Measurements from ENCODE around the gene CTTNBP2. TPM values are rescaled to one million over a fixed set of nuclear protein-coding genes. Genes with fewer than 3 reads are reported as not detected.

Gene CTTNBP2
- total RNA-seq, 2 donors from 2014 or later: 9.2 to 12.0 TPM

DNA sequence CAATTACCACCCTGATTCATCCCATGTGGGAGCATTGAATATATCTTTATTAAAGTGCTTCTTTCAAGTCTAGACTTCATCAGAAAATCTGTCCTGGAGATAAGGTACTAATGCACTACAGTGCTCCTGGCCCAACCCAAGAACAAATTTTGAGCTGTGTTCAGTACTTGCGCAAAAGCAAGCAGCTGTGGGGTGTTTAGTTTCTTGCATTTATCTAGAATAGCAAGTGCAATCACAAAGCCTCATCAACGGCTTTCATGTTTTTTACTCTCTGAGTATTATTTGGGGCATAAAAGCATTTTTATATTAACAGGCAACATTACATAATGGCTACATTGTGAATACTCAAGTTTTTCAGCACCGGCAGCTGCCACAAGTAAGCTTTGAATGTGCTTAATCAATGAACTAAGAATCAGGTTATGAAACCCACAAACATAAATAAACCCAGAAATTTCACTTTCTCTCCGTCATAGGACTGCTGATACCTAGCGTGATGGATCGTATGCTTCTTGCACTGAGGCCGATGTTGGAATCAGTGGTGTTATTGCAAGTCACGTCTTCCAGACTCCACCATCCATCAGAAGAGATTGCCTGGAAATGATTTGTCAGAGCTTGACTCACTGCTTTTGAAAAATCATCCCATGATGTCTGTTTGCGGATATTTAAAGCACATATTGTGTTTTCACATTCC is 113.1 kb downstream of the CTTNBP2 start:
- H3K27me3 ChIP-seq (replicated peaks; ENCODE audit: insufficient read depth): no peaks in the 10 kb centered on the region
- no peaks in the 10 kb centered on the region for H3K4me1 ChIP-seq (ENCODE audit: control insufficient read depth in 1 of 2, low read depth in 2 of 2)
- H3K27ac ChIP-seq: no peak overlapping the region
- H3K36me3 ChIP-seq: peaks cover 3% of the 10 kb centered on the region
- no peak for DNase-seq (ENCODE audit: low spot score)
- no peak overlapping the region for H3K4me3 ChIP-seq
- ATAC-seq (ENCODE audit: insufficient number of reproducible peaks, low FRiP score, low read depth): no peak
- TF ChIP-seq, protein P1, sequence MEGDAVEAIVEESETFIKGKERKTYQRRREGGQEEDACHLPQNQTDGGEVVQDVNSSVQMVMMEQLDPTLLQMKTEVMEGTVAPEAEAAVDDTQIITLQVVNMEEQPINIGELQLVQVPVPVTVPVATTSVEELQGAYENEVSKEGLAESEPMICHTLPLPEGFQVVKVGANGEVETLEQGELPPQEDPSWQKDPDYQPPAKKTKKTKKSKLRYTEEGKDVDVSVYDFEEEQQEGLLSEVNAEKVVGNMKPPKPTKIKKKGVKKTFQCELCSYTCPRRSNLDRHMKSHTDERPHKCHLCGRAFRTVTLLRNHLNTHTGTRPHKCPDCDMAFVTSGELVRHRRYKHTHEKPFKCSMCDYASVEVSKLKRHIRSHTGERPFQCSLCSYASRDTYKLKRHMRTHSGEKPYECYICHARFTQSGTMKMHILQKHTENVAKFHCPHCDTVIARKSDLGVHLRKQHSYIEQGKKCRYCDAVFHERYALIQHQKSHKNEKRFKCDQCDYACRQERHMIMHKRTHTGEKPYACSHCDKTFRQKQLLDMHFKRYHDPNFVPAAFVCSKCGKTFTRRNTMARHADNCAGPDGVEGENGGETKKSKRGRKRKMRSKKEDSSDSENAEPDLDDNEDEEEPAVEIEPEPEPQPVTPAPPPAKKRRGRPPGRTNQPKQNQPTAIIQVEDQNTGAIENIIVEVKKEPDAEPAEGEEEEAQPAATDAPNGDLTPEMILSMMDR (IDR thresholded peaks at IDR 0.05): no peak
- no peaks in the 10 kb centered on the region for H3K9me3 ChIP-seq

DNA sequence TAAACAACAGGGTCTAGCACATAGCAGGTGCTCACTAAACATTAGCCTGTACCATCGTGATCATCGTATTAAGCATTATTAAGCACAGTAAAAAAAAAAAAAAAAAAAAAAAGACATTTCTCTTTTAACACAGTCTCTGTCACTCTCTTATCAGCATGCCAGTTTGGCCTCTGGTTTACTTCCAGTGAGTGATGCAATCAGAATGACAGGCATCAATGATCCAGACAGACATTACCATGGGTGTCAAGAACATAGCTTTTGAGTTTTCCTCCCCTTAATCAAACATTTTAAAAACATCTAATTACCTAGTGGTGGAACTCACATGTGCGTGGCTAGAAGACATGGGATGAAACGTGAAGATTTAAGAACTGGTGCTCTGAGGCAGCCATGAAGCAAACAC is 115.8 kb downstream of the CTTNBP2 start:
- H3K4me1 ChIP-seq (ENCODE audit: control insufficient read depth in 1 of 2, low read depth in 2 of 2): no peaks in the 10 kb centered on the region
- no peaks in the 10 kb centered on the region for H3K9me3 ChIP-seq
- ATAC-seq (ENCODE audit: insufficient number of reproducible peaks, low FRiP score, low read depth) (no peak), DNase-seq (ENCODE audit: low spot score) (no peak)
- H3K4me3 ChIP-seq: no peak overlapping the region
- no peaks in the 10 kb centered on the region for H3K27me3 ChIP-seq (replicated peaks; ENCODE audit: insufficient read depth)
- H3K36me3 ChIP-seq: peaks cover 3% of the 10 kb centered on the region
- no peak overlapping the region for H3K27ac ChIP-seq
- TF ChIP-seq, protein P1 (IDR thresholded peaks at IDR 0.05): no peak

DNA sequence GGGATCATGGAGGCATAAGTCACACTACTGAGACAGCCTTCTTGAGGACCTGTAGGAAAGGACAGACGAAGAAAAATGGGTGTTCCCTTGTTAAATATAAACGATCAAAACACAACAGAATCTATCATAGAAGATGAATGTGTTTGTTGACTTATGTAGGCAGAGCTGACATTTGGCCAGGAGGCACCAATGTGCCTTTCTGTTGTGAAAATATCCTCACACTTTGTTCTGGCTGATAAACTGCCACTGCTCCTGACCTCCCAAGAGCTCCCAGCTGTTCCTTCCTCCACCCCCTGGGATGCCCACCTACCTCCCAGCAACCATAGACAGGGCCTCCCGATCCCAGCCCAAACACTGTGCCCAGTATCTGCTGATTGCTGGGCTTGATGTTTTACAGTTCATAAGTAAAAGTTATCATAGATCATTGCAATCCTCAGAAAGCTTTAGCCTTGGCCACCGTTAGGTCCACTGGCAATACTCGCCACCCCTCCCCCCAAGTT is 116.6 kb downstream of the CTTNBP2 start:
- Histone ChIP-seq H3K4me1 (ENCODE audit: control insufficient read depth in 1 of 2, low read depth in 2 of 2) (no peaks in the 10 kb centered on the region), H3K36me3 (peaks cover 3% of the 10 kb centered on the region), H3K4me3 (no peak overlapping the region), H3K27me3 (replicated peaks; ENCODE audit: insufficient read depth) (no peaks in the 10 kb centered on the region), H3K27ac (no peak overlapping the region), H3K9me3 (no peaks in the 10 kb centered on the region)
- TF ChIP-seq, protein P1 (IDR thresholded peaks at IDR 0.05): no peak
- ATAC-seq (ENCODE audit: insufficient number of reproducible peaks, low FRiP score, low read depth) (no peak), DNase-seq (ENCODE audit: low spot score) (no peak)

DNA sequence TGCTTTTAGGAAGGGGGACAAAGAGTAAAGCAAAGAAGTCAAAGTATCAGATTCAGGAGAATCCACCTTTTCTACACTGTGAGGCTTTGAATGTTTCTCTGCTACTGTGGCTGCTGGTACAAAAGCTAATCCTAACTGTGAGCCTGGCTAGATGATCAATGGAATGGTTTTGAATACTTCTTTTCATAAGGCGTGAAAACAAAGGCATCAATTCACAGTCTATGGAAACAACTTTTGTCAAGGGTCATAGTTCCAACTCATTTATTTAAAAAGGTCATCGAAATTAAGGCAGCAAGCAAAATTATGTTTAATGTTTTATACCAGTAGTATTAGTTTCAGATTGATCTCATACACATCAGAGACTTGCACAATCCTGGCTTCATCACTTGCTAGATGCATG is 118.1 kb downstream of the CTTNBP2 start:
- H3K36me3 ChIP-seq: peaks cover 3% of the 10 kb centered on the region
- H3K4me3 ChIP-seq: no peak overlapping the region
- no peaks in the 10 kb centered on the region for H3K4me1 ChIP-seq (ENCODE audit: control insufficient read depth in 1 of 2, low read depth in 2 of 2)
- ATAC-seq (ENCODE audit: insufficient number of reproducible peaks, low FRiP score, low read depth): no peak
- no peak for DNase-seq (ENCODE audit: low spot score)
- H3K27me3 ChIP-seq (replicated peaks; ENCODE audit: insufficient read depth): no peaks in the 10 kb centered on the region
- TF ChIP-seq, protein P1 (IDR thresholded peaks at IDR 0.05): no peak
- no peaks in the 10 kb centered on the region for H3K9me3 ChIP-seq
- no peak overlapping the region for H3K27ac ChIP-seq

DNA sequence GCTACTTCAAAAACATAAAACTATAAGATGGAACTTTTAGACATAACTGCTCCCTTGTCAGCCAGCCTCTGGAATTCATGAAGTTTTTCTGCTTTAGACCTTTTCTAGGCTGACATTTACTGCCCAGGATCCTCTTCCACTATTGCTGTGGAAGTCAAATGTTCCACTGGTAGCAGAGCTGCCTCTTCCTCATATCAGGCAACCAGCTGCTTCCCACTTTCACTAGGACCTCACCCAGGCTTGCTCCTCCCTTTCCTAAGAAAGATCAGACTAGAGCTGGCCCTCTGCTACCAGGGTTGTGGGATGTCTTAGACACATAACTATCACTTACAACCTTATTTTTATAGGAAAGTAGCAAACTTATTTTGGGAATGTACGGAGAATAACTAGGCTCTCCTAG is 121.5 kb downstream of the CTTNBP2 start:
- Histone ChIP-seq H3K4me1 (ENCODE audit: control insufficient read depth in 1 of 2, low read depth in 2 of 2) (no peaks in the 10 kb centered on the region), H3K36me3 (no peaks in the 10 kb centered on the region), H3K4me3 (no peak overlapping the region), H3K27me3 (replicated peaks; ENCODE audit: insufficient read depth) (no peaks in the 10 kb centered on the region), H3K27ac (no peak overlapping the region), H3K9me3 (no peaks in the 10 kb centered on the region)
- DNase-seq (ENCODE audit: low spot score) (no peak), ATAC-seq (ENCODE audit: insufficient number of reproducible peaks, low FRiP score, low read depth) (no peak)
- TF ChIP-seq, protein P1 (IDR thresholded peaks at IDR 0.05): no peak
